ENCODE data around the gene RNF181. TPM values are rescaled to one million over a fixed set of nuclear protein-coding genes. Genes with fewer than 3 reads are reported as not detected.

The RNF181 gene
- total and polyA plus RNA-seq, 2 of the 8 experiments (the other 6 are each of a cell fraction or from before 2014, with no cell fraction given): 97.2 to 514 TPM

- TF ChIP-seq KDM5A (IDR thresholded peaks at IDR 0.05; ENCODE audit: low read length): no peak
Observed at GRCh38 chr2:85588236-85588635, 7.3 kb upstream of the RNF181 start (continued).

Data from H1 (cell line).